ENCODE measurements around the gene SHISAL2A.

SHISAL2A gene

GRCh38 chr1:52633291-52633754 is 355 bp downstream of the SHISAL2A start:
- TF ChIP-seq GATA2 (IDR thresholded peaks at IDR 0.05; ENCODE audit: low read depth, low read length) (no peak), GATA3 (IDR thresholded peaks at IDR 0.05; ENCODE audit: low read depth, low read length) (no peak)

GRCh38 chr1:52634111-52634510 is 1.1 kb downstream of the SHISAL2A start:
- TF ChIP-seq GATA2 (IDR thresholded peaks at IDR 0.05; ENCODE audit: low read depth, low read length) (no peak), GATA3 (IDR thresholded peaks at IDR 0.05; ENCODE audit: low read depth, low read length) (no peak)

GRCh38 chr1:52635321-52636089 is 2.5 kb downstream of the SHISAL2A start:
- TF ChIP-seq GATA3 (IDR thresholded peaks at IDR 0.05; ENCODE audit: low read depth, low read length) (no peak), GATA2 (IDR thresholded peaks at IDR 0.05; ENCODE audit: low read depth, low read length) (no peak)

- TF ChIP-seq GATA3 (IDR thresholded peaks at IDR 0.05; ENCODE audit: low read depth, low read length) (no peak), GATA2 (IDR thresholded peaks at IDR 0.05; ENCODE audit: low read depth, low read length) (no peak)
Observed at GRCh38 chr1:52636721-52637695, 4.0 kb downstream of the SHISAL2A start.

GRCh38 chr1:52637946-52638345 is 5.0 kb downstream of the SHISAL2A start:
- TF ChIP-seq GATA2 (IDR thresholded peaks at IDR 0.05; ENCODE audit: low read depth, low read length) (no peak), GATA3 (IDR thresholded peaks at IDR 0.05; ENCODE audit: low read depth, low read length) (no peak)

GRCh38 chr1:52640697-52641096 is 7.7 kb downstream of the SHISAL2A start:
- TF ChIP-seq GATA2 (IDR thresholded peaks at IDR 0.05; ENCODE audit: low read depth, low read length) (no peak), GATA3 (IDR thresholded peaks at IDR 0.05; ENCODE audit: low read depth, low read length) (no peak)

- TF ChIP-seq GATA2 (IDR thresholded peaks at IDR 0.05; ENCODE audit: low read depth, low read length): no peak
Observed at GRCh38 chr1:52641307-52641706, 8.3 kb downstream of the SHISAL2A start.

- TF ChIP-seq GATA3 (IDR thresholded peaks at IDR 0.05; ENCODE audit: low read depth, low read length): no peak
Observed at GRCh38 chr1:52645261-52645660, 12.3 kb downstream of the SHISAL2A start.

GRCh38 chr1:52651904-52652303 is 18.9 kb downstream of the SHISAL2A start:
- TF ChIP-seq GATA2 (IDR thresholded peaks at IDR 0.05; ENCODE audit: low read depth, low read length) (no peak), GATA3 (IDR thresholded peaks at IDR 0.05; ENCODE audit: low read depth, low read length) (no peak)

- TF ChIP-seq GATA3 (IDR thresholded peaks at IDR 0.05; ENCODE audit: low read depth, low read length) (no peak), GATA2 (IDR thresholded peaks at IDR 0.05; ENCODE audit: low read depth, low read length) (no peak)
Observed at GRCh38 chr1:52653207-52653849, 20.4 kb downstream of the SHISAL2A start.

- TF ChIP-seq GATA3 (IDR thresholded peaks at IDR 0.05; ENCODE audit: low read depth, low read length) (no peak), GATA2 (IDR thresholded peaks at IDR 0.05; ENCODE audit: low read depth, low read length) (no peak)
Observed at GRCh38 chr1:52654063-52654462, 21.1 kb downstream of the SHISAL2A start.

- no peak for TF ChIP-seq GATA2 (IDR thresholded peaks at IDR 0.05; ENCODE audit: low read depth, low read length)
- TF ChIP-seq GATA3 (IDR thresholded peaks at IDR 0.05; ENCODE audit: low read depth, low read length): no peak
Observed at GRCh38 chr1:52657702-52658101, 24.7 kb downstream of the SHISAL2A start.

- no peak for TF ChIP-seq GATA3 (IDR thresholded peaks at IDR 0.05; ENCODE audit: low read depth, low read length)
- TF ChIP-seq GATA2 (IDR thresholded peaks at IDR 0.05; ENCODE audit: low read depth, low read length): no peak
Observed at GRCh38 chr1:52658795-52659194, 25.8 kb downstream of the SHISAL2A start.

GRCh38 chr1:52659356-52659755 is 26.4 kb downstream of the SHISAL2A start:
- TF ChIP-seq GATA2 (IDR thresholded peaks at IDR 0.05; ENCODE audit: low read depth, low read length) (no peak), GATA3 (IDR thresholded peaks at IDR 0.05; ENCODE audit: low read depth, low read length) (no peak)
